ENCODE results near the gene LCN10. TPM values are rescaled to one million over a fixed set of nuclear protein-coding genes. Genes with fewer than 3 reads are reported as not detected.

Gene LCN10
- total RNA-seq, 4 donors from 2014 or later, result 7.0 to 12.6 (median 9.8) TPM

- peaks cover 0 to 40% (median 0%) of the 10 kb centered on the region in 4 donors for H3K27me3 ChIP-seq
- H3K36me3 ChIP-seq, result no peaks in the 10 kb centered on the region
- H3K4me1 ChIP-seq, result peaks cover 0 to 7% (median 3%) of the 10 kb centered on the region in 4 donors
- TF ChIP-seq CTCF (IDR thresholded peaks at IDR 0.05), result no peak
- no peak for TF ChIP-seq POLR2AphosphoS5 (IDR thresholded peaks at IDR 0.05)
- TF ChIP-seq POLR2A (IDR thresholded peaks at IDR 0.05; ENCODE audit: low read depth), result no peak
- no peak for TF ChIP-seq EP300 (IDR thresholded peaks at IDR 0.05)
- H3K27ac ChIP-seq (replicated peaks in 1 of 4), result no peak overlapping the region
- no peak overlapping the region for H3K4me3 ChIP-seq
- intact Hi-C loops (cut with DNase I), result no loop called here
- DNase-seq (ENCODE audit: extremely low spot score), result no peak
- 60% methylated on average over 1 of the region's 24 CpGs for WGBS
- H3K9me3 ChIP-seq, result peaks cover 0 to 17% (median 6%) of the 10 kb centered on the region in 4 donors
Measured at GRCh38 chr9:136754626-136755301, 12.0 kb upstream of the LCN10 start.

DNA sequence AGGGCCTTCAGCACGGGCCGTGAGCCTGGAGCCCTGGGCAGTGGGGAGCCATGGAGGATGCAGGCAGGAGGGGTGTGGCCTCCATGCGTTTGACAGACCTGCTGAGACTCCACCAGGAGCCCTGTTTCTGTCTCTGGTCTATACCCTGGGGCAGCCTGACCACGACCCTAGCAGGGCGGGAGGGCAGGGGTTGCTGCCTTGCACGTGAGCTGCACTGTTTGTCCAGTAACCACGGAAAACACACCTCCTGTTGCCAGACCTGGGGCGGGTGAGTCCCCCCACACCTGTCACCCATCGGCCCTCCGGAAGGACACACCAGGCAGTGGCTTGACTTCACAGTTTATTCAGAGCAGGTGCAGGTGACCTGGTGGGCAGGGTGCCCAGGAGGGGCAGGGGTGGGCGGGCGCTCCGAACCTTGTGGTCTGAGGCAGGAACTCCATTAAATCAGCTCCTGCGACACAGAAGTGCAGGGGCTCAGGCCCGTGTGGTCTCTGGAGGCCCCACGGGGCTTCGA is 11.4 kb upstream of the LCN10 start:
- H3K4me1 ChIP-seq, result peaks cover 3 to 14% (median 5%) of the 10 kb centered on the region in 4 donors
- DNase-seq (ENCODE audit: extremely low spot score), result no peak
- intact Hi-C loops (cut with DNase I), result no loop called here
- no peak overlapping the region for H3K27ac ChIP-seq (replicated peaks in 1 of 4)
- H3K4me3 ChIP-seq, result no peak overlapping the region
- H3K36me3 ChIP-seq, result no peaks in the 10 kb centered on the region
- peaks cover 0 to 17% (median 6%) of the 10 kb centered on the region in 4 donors for H3K9me3 ChIP-seq
- WGBS, result 90% methylated on average over 7 of the region's 17 CpGs
- H3K27me3 ChIP-seq, result peaks cover 0 to 34% (median 0%) of the 10 kb centered on the region in 4 donors
- TF ChIP-seq POLR2A (IDR thresholded peaks at IDR 0.05; ENCODE audit: low read depth) (no peak), EP300 (IDR thresholded peaks at IDR 0.05) (no peak), CTCF (IDR thresholded peaks at IDR 0.05) (no peak), POLR2AphosphoS5 (IDR thresholded peaks at IDR 0.05) (no peak)

GRCh38 chr9:136753371-136754058 is 10.8 kb upstream of the LCN10 start:
- 87% methylated on average over 10 of the region's 31 CpGs for WGBS
- Histone ChIP-seq H3K9me3 (peaks cover 0 to 17% (median 6%) of the 10 kb centered on the region in 4 donors), H3K4me3 (no peak overlapping the region), H3K27me3 (peaks cover 0 to 31% (median 0%) of the 10 kb centered on the region in 4 donors), H3K36me3 (no peaks in the 10 kb centered on the region), H3K4me1 (peaks cover 5 to 18% (median 8%) of the 10 kb centered on the region in 4 donors), H3K27ac (replicated peaks in 1 of 4) (no peak overlapping the region)
- no peak for TF ChIP-seq POLR2A (IDR thresholded peaks at IDR 0.05; ENCODE audit: low read depth)
- TF ChIP-seq CTCF (IDR thresholded peaks at IDR 0.05), result no peak
- no peak for TF ChIP-seq EP300 (IDR thresholded peaks at IDR 0.05)
- TF ChIP-seq POLR2AphosphoS5 (IDR thresholded peaks at IDR 0.05), result no peak
- no peak for DNase-seq (ENCODE audit: extremely low spot score)
- intact Hi-C loops (cut with DNase I), result no loop called here

GRCh38 chr9:136751814-136752213 is 9.1 kb upstream of the LCN10 start:
- H3K27me3 ChIP-seq, result peaks cover 0 to 39% (median 0%) of the 10 kb centered on the region in 4 donors
- no peak for DNase-seq (ENCODE audit: extremely low spot score)
- H3K27ac ChIP-seq (replicated peaks in 1 of 4), result no peak overlapping the region
- intact Hi-C loops (cut with DNase I), result no loop called here
- H3K36me3 ChIP-seq, result no peaks in the 10 kb centered on the region
- H3K9me3 ChIP-seq, result peaks cover 0 to 17% (median 6%) of the 10 kb centered on the region in 4 donors
- H3K4me1 ChIP-seq, result peaks cover 5 to 19% (median 10%) of the 10 kb centered on the region in 4 donors
- no peak overlapping the region for H3K4me3 ChIP-seq
- TF ChIP-seq POLR2A (IDR thresholded peaks at IDR 0.05; ENCODE audit: low read depth) (no peak), CTCF (IDR thresholded peaks at IDR 0.05) (no peak), POLR2AphosphoS5 (IDR thresholded peaks at IDR 0.05) (no peak), EP300 (IDR thresholded peaks at IDR 0.05) (no peak)

Measured in esophagus muscularis mucosa (tissue), 4 donors.